HG03103 (cell line): Measurements from ENCODE around the gene MYL3.

Experiments used
- ATAC-seq: cut with Tn5 transposase; IDR thresholded peaks from one replicate; pipeline ENCODE4 v1.9.1; 2021; ENCODE audit warnings: low read depth; ENCODE audit not compliant: unreplicated experiment

The MYL3 gene

GRCh38 chr3:46884427-46884826, 21.2 kb upstream of the MYL3 start:
- no peak for ATAC-seq

GRCh38 chr3:46883830-46884185, 20.6 kb upstream of the MYL3 start:
- ATAC-seq, result no peak

DNA sequence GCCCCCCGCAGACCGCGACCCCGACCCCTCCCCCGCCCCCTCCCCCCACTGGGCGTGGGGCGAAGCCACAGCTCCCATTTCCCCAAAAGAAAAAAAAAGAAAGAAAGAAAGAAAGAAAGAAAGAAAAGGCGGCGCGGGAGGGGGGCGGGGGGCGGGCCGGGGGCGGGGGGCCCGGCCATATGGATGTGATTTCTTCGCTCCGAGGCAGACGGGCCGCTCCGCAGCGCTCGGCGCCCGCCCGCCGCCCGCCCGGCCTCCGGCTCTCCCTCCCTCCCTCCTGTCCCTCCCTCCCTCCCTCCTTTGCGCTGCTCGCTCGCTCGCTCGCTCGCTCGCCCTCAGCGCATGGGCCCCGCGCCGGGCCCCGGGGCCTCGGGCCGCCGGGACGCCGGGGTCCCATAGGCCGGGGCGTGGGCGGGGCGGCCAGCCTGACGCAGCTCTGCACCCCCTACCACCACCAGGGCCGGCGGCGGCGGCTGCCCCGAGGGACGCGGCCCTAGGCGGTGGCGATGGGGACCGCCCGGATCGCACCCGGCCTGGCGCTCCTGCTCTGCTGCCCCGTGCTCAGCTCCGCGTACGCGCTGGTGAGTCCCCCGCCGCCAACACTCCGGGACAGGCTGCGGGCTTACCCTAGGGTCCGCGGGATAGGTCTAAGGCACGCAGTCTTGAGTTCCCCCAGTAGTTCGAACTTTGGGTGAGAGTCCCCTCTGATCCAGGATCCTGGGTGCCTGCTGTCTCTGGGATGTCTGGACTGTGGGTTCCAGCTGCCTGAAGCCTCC, 20.0 kb upstream of the MYL3 start:
- ATAC-seq, result no peak

- no peak for ATAC-seq
These were observed 19.3 kb upstream of the MYL3 start for GRCh38 chr3:46882377-46883053.

DNA sequence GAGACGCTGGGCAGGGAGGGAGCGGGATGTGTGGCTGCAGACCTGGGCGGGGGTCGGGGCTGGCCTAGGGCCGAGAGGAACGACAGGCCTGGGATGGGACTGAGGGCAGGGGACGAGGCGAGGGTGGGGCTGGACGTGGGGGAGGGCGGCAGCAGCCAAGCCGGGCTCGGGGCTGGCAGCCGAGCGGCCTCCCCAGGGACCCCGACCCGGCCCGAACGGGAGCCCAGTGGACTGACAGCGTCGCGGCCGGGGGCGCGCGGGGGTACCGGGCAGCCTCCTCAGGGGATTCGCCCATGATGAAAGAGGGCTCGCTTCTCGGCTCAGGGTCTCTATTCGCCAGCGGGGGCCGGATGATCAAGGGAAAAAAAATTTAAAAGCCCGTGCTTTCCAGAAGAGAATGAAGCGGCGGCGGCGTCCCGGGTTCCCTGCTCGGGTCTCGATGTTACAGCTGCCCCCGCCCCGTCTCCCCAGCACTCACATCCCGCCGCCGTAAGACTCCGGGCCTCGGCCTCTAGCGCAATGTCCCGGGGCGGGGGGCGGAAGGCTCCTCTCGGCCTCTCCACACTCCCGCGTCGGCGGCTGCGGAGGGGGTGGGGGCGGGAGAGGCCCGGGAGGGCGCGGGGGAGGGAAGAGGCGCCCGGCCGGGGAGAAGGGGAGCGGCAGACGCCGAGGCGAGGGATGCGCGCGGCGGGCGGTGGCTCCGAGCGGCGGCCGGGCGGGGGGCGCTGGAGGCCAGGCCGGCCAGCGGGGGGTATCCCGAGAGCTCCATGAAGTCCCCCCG, 18.5 kb upstream of the MYL3 start:
- ATAC-seq, result no peak

DNA sequence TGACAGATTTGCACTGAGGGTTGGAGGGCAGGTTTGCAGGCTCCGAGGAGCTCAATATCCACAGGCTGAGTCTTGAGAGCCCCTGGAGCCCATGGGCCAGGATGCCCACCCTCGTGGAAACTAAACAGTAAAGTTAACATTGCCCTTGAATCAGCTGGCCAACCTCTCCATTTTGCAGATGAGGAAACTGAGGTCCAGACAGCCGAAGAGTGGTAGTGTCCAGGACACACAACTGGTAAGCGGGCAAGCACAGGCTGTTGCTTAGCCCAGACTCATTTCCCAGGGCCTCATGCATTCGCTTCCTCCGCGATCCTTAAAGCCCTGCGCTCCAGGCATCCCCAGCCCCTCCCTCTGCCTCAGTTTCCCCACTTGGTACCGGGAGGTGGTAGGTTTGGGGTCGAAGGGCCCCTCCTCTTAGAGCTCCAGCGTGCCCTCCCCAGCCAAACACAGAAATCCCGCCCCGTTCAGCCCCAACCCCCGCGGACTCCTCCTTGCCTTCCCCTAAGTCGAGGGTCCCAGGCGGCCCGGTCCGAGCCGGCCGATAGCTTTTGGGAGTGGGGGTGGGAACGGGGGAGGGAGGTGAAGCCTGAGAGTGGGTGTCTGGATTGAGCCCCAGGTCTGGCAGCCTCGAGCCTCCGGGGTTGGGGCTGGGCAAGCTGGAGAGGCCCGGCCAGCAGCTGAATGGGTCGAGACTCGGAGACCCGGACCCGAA, 17.8 kb upstream of the MYL3 start:
- ATAC-seq, result no peak

GRCh38 chr3:46878781-46879436, 15.7 kb upstream of the MYL3 start:
- ATAC-seq, result no peak

- ATAC-seq, result no peak
These were observed 14.3 kb upstream of the MYL3 start, which contains the start of gene PTH1R for GRCh38 chr3:46877406-46878125. TSS of gene PTH1R (plus strand) at chr3:46877721. CDS start at chr3:46883560, 5,839 bp downstream.

DNA sequence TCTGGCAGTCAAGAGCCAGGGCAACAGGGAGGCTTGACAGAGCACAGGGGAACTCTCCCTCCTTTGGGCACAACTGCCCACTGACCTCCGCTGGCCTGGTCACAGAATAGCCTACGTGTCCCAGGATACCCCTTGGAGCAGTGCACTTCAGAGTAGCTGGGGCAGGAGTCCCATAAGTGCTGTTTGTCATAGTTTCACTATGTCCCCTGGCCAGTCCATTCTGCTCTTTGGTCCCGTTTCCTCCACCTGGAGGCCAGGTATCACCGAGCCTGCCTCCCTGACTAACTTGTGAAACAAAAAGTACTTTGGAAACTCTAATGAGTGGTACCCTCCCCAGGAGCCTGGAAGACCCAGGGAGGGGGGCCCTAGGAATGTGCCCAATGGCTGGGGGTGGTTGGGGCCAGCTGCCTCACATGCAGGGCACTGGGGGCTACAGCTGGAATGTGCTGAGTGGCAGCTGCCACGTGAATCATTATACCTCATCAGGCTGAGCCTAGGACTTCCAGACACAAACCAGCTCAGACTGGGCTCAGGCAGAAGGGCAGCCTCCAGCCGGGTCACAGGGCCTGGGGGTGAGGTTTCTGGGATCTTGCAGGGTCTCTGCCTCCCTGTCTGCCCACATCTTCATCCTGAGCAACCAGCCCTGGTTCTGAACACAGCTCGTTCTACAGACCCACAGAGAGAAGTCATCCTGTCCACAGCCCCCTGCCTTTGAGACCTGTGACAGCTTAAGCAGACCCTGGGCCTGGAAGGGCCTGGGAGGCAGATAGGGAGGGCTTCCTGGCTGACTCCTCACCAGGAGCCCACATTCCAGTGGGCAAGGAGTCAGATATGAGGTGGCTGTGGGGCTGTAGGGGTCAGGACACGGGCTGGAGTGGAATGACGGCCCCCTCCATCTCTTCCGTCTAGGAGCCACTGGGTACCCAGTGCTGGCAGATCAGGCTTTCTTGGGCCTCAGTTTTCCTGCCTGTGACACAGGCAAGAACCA, 13.4 kb upstream of the MYL3 start:
- no peak for ATAC-seq

DNA sequence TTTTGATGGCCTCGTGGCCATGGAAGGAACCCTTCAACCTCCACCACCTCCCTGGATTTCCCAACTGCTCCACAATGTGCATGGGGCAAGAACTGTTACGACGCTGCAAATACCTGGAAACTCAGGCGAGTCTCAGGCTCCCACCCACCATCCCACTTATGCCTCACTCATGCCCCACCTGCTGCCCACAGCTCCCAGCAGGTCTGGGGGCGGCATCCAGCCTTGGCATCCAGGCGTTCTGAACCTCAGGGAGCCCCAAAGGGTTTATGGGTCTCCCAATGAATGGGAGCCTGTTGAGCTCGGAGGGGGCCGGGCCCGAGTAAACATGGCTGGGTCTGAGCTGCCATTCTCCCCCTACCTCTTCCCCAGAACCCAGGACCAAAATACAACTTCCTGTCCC, 12.3 kb upstream of the MYL3 start:
- no peak for ATAC-seq

GRCh38 chr3:46874430-46874829, 11.2 kb upstream of the MYL3 start:
- no peak for ATAC-seq

DNA sequence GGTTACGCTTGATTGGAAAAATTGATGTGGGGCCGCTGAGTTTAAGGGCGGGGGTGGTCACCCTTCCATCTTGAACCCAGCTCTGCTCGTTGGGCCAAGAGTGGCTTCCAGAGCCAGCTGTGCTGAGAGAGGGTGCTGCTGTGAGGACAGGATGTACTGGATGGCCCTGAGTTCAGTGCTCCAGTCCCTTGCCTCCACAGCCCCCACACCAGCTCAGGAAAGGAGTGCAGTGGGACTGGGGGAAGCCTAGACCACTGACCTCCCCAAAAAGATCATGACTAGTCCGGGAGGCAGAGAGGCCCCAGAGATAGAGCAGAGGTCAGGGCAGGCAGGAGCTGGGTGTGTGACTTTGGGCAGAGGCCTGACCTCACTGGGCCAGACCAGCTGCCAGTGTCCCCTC, 10.3 kb upstream of the MYL3 start:
- no peak for ATAC-seq

GRCh38 chr3:46871222-46871621, 8.0 kb upstream of the MYL3 start:
- ATAC-seq, result no peak

GRCh38 chr3:46870651-46871050, 7.4 kb upstream of the MYL3 start:
- ATAC-seq, result no peak

GRCh38 chr3:46869440-46869839, 6.2 kb upstream of the MYL3 start:
- no peak for ATAC-seq

DNA sequence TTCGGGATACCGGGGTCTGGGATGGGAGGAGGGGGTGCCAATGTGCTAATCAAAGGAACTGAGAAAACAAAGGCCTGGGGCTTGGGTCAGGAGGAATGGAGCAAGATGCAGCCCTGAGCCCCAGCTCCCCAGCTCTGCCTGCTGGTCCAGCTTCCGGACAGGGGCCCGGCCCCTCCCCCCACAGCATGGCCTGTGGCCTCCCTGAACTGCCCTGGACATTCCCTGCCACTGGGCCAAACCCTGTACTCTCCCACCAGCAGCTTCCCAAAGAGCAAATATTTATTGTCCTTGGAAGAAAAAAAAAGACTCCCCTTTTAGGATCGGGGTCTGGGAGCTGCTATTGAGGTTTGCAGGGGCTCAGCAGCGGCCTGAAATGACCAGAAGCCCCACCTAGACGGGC, 5.7 kb upstream of the MYL3 start:
- ATAC-seq, result no peak

DNA sequence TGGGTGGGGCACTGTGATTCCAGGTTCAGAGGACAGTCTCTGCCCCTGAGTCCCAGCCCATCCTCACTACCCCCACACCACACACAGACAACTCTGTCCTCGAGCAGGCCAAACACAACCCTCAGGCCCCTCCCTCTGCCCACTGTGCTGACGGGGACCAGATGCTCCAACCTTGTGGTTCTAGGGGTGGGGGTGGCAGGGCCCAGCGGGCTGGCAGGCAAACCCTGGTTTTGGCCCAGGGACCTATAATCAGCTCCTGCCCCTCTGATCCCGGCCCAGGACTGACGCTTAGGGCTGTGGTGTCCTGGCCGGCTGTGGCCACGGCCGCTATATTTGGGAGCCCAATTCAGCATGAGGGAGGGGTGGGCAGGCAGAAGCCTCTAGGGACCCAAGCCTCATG, 5.0 kb upstream of the MYL3 start:
- ATAC-seq, result no peak

DNA sequence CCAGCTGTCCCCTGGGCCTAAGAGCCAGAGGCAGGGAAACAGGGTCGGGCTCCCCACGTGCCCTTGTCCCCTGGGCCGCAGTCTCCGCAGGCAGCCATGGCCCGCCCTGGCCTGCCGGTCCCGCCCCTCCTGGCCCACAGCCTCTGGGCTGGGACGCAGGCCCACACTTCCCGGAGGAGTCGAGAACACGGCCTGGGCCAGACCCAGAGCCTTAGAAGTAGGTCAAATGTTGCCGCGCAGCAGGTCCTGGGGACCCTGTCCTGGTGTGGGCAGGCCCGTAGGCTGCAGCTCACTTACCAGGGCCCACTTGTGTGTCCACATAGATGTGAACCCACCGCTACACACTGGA, 4.3 kb upstream of the MYL3 start:
- no peak for ATAC-seq
